Mesendoderm (in vitro differentiated cells): ENCODE measurements around the gene SNAP25.

Source experiments
- DNase-seq: peaks from one replicate; pipeline ENCODE4 v3.0.0; 2013
- H2AK5ac ChIP-seq: 2 replicates; pipeline ENCODE4 v1.6.1; 2013; ENCODE audit warnings: low read length, inconsistent platforms
- H2BK120ac ChIP-seq: 2 replicates; pipeline ENCODE4 v1.6.1; 2013; ENCODE audit warnings: low read depth, mild to moderate bottlenecking, low read length, moderate library complexity, mixed read lengths
- H2BK15ac ChIP-seq: replicated peaks from 2 replicates; pipeline ENCODE4 v1.6.1; 2013; ENCODE audit warnings: low read depth, mild to moderate bottlenecking, moderate library complexity
- H2BK5ac ChIP-seq: 2 replicates; pipeline ENCODE4 v1.6.1; 2013; ENCODE audit warnings: low read length, inconsistent platforms
- H3K18ac ChIP-seq: 2 replicates; pipeline ENCODE4 v1.6.1; 2013; ENCODE audit warnings: mild to moderate bottlenecking, low read length, mixed read lengths
- H3K23ac ChIP-seq: one replicate; pipeline ENCODE4 v1.6.1; 2013; ENCODE audit warnings: low read length
- H3K27ac ChIP-seq: 2 replicates; pipeline ENCODE4 v1.5.1; 2013; ENCODE audit warnings: low read depth, mild to moderate bottlenecking, inconsistent platforms, low read length, moderate library complexity
- H3K27me3 ChIP-seq: 2 replicates; pipeline ENCODE4 v1.6.1; 2013; ENCODE audit warnings: low read length, control low read depth, mild to moderate bottlenecking, inconsistent platforms; ENCODE audit not compliant: insufficient read depth, poor library complexity
- H3K36me3 ChIP-seq: 2 replicates; pipeline ENCODE4 v1.6.1; 2013; ENCODE audit warnings: low read length, inconsistent platforms; ENCODE audit not compliant: control insufficient read depth, insufficient read depth
- H3K4ac ChIP-seq: one replicate; pipeline ENCODE4 v1.6.1; 2013; ENCODE audit warnings: low read depth, mild to moderate bottlenecking, low read length, moderate library complexity
- H3K4me1 ChIP-seq: 2 replicates; pipeline ENCODE4 v1.6.1; 2013; ENCODE audit warnings: low read depth, low read length, inconsistent platforms; ENCODE audit not compliant: control insufficient read depth
- H3K4me2 ChIP-seq: 2 replicates; pipeline ENCODE4 v1.6.1; 2013; ENCODE audit warnings: low read length
- H3K4me3 ChIP-seq: 2 replicates; pipeline ENCODE4 v1.5.1; 2013; ENCODE audit warnings: mild to moderate bottlenecking, low read length
- H3K56ac ChIP-seq: one replicate; pipeline ENCODE4 v1.6.1; 2013; ENCODE audit warnings: low read length
- H3K79me1 ChIP-seq: 2 replicates; pipeline ENCODE4 v1.6.1; 2013; ENCODE audit warnings: low read length, inconsistent platforms
- H3K79me2 ChIP-seq: 2 replicates; pipeline ENCODE4 v1.6.1; 2013; ENCODE audit warnings: mild to moderate bottlenecking, low read length; ENCODE audit not compliant: control insufficient read depth, insufficient read depth
- H3K9ac ChIP-seq: 2 replicates; pipeline ENCODE4 v1.6.1; 2013; ENCODE audit warnings: low read length, inconsistent platforms
- H4K5ac ChIP-seq: one replicate; pipeline ENCODE4 v1.6.1; 2013; ENCODE audit warnings: low read length
- H4K8ac ChIP-seq: one replicate; pipeline ENCODE4 v1.6.1; 2013; ENCODE audit warnings: low read depth, mild to moderate bottlenecking, control low read depth, low read length, moderate library complexity
- WGBS: extraction: QIAGEN DNeasy Blood & Tissue Kit; methylation state at CpG from one replicate; pipeline ENCODE4 v1.1.7; 2013; ENCODE audit warnings: low lambda C conversion rate, missing lambda C conversion rate; ENCODE audit not compliant: insufficient coverage; ENCODE audit errors: extremely low coverage; 5-methylcytosine and 5-hydroxymethylcytosine counted together

Gene SNAP25

DNA sequence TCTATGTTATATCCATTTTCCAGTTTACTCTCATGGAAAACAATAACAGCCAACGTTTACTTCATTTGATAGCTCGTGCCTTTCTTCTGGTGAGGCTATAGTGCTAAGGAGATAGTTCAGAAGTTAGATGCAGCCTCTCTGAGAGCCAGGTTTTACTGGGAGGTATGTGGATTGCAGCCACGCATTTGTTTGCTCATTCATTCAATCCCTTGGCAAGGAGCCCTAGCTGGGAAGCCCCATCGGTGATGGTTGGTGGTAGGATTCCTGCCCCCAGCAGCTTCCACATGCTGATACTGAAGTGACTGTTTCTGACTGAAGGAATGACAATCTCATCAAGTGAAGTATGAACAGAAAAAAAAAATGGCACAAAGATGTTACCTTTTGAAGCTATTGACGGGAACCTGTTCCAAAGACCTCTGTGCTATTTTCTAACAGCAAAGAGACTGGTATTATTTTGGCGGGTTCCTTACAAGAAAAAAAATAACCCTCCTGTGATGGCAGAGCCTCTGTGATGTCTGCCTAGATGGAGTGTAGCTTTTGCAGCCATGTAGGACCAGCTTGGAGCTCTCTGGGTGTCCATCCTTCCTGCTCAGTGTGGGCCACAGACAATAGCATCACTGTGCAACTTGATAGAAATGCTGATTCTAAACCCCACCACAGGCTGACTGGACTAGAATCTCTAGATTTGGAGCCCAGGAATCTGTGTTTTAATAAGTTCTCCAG lies 30.6 kb downstream of the SNAP25 start:
- H3K56ac ChIP-seq = no peak overlapping the region
- DNase-seq = peak; percentile 37

GRCh38 chr20:10249822-10250221 lies 31.2 kb downstream of the SNAP25 start:
- Histone ChIP-seq H3K4me2 (no peak overlapping the region), H3K27ac (no peak overlapping the region), H3K4me1 (no peaks in the 10 kb centered on the region), H3K79me2 (no peaks in the 10 kb centered on the region), H2BK120ac (no peak overlapping the region), H3K4ac (no peak overlapping the region), H2BK5ac (no peak overlapping the region), H3K9ac (no peak overlapping the region), H3K18ac (no peak overlapping the region), H3K79me1 (no peaks in the 10 kb centered on the region), H3K4me3 (no peak overlapping the region), H2BK15ac (no peak overlapping the region), H3K23ac (no peak overlapping the region), H3K56ac (no peak overlapping the region), H3K36me3 (no peaks in the 10 kb centered on the region), H4K8ac (no peak overlapping the region), H4K5ac (no peak overlapping the region), H2AK5ac (no peak overlapping the region), H3K27me3 (no peaks in the 10 kb centered on the region)
- peak; percentile 65 for DNase-seq
- no CpG with 5 or more reads among the region's 2 CpGs for WGBS

More for the DNA sequence above, 30.6 kb downstream of the SNAP25 start:
- no peak overlapping the region for H3K23ac ChIP-seq
- no peak overlapping the region for H3K9ac ChIP-seq
- H3K4me1 ChIP-seq = no peaks in the 10 kb centered on the region
- H3K4ac ChIP-seq = no peak overlapping the region
- no peak overlapping the region for H4K5ac ChIP-seq
- H4K8ac ChIP-seq = no peak overlapping the region
- H3K4me3 ChIP-seq = no peak overlapping the region
- no peaks in the 10 kb centered on the region for H3K79me1 ChIP-seq
- no peak overlapping the region for H2AK5ac ChIP-seq
- H2BK15ac ChIP-seq = no peak overlapping the region
- no CpG with 5 or more reads among the region's 6 CpGs for WGBS
- H3K27ac ChIP-seq = no peak overlapping the region
- no peaks in the 10 kb centered on the region for H3K36me3 ChIP-seq
- H2BK5ac ChIP-seq = no peak overlapping the region
- no peaks in the 10 kb centered on the region for H3K79me2 ChIP-seq
- H3K27me3 ChIP-seq = no peaks in the 10 kb centered on the region
- H2BK120ac ChIP-seq = no peak overlapping the region
- no peak overlapping the region for H3K4me2 ChIP-seq
- H3K18ac ChIP-seq = no peak overlapping the region

DNA sequence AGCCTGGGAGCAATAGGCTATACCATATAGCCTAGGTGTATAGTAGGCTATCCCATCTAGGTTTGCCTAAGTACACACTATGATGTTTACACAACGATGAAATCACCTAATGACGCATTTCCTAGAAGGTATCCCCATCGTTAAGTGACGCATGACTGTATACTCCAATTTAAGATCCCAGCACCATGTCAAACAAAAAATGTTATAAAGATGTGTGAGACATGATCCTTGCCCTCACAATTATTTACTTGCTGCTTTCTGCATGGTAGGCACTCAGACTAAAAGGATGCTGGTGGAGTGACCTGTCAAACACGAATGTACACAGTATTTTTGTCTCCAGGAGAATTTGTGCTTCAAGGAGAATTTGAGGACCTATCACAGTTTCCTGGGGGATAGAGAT lies 32.3 kb downstream of the SNAP25 start:
- Histone ChIP-seq H3K4me3 (no peak overlapping the region), H3K27me3 (no peaks in the 10 kb centered on the region), H3K4me1 (no peaks in the 10 kb centered on the region), H2BK5ac (no peak overlapping the region), H3K36me3 (no peaks in the 10 kb centered on the region), H3K4me2 (no peak overlapping the region), H2BK120ac (no peak overlapping the region), H3K4ac (no peak overlapping the region), H4K5ac (no peak overlapping the region), H2AK5ac (no peak overlapping the region), H3K56ac (no peak overlapping the region), H4K8ac (no peak overlapping the region), H3K9ac (no peak overlapping the region), H3K79me1 (no peaks in the 10 kb centered on the region), H3K27ac (no peak overlapping the region), H3K79me2 (no peaks in the 10 kb centered on the region), H3K18ac (no peak overlapping the region), H2BK15ac (no peak overlapping the region), H3K23ac (no peak overlapping the region)
- WGBS = no CpG with 5 or more reads among the region's 5 CpGs
- no peak for DNase-seq

GRCh38 chr20:10253780-10254179 lies 35.1 kb downstream of the SNAP25 start:
- Histone ChIP-seq H3K4me2 (no peak overlapping the region), H3K79me2 (no peaks in the 10 kb centered on the region), H3K9ac (no peak overlapping the region), H3K18ac (no peak overlapping the region), H3K27me3 (no peaks in the 10 kb centered on the region), H3K79me1 (no peaks in the 10 kb centered on the region), H2BK15ac (no peak overlapping the region), H2BK5ac (no peak overlapping the region), H3K4ac (no peak overlapping the region), H4K5ac (no peak overlapping the region), H2BK120ac (no peak overlapping the region), H3K36me3 (no peaks in the 10 kb centered on the region), H3K4me1 (no peaks in the 10 kb centered on the region), H2AK5ac (no peak overlapping the region), H3K4me3 (no peak overlapping the region), H3K27ac (no peak overlapping the region), H3K56ac (no peak overlapping the region), H4K8ac (no peak overlapping the region), H3K23ac (no peak overlapping the region)
- DNase-seq = no peak
- no CpG with 5 or more reads among the region's 3 CpGs for WGBS

- no peak overlapping the region for H4K8ac ChIP-seq
- H2BK120ac ChIP-seq = no peak overlapping the region
- no peaks in the 10 kb centered on the region for H3K36me3 ChIP-seq
- no peak for DNase-seq
- no peak overlapping the region for H3K4me2 ChIP-seq
- H3K9ac ChIP-seq = no peak overlapping the region
- H3K56ac ChIP-seq = no peak overlapping the region
- H2AK5ac ChIP-seq = no peak overlapping the region
- H3K79me1 ChIP-seq = no peaks in the 10 kb centered on the region
- WGBS = no CpG with 5 or more reads among the region's 1 CpG
- no peak overlapping the region for H3K4me3 ChIP-seq
- no peaks in the 10 kb centered on the region for H3K27me3 ChIP-seq
- no peak overlapping the region for H2BK15ac ChIP-seq
- H3K4ac ChIP-seq = no peak overlapping the region
- H3K27ac ChIP-seq = no peak overlapping the region
- H2BK5ac ChIP-seq = no peak overlapping the region
- no peak overlapping the region for H4K5ac ChIP-seq
- H3K23ac ChIP-seq = no peak overlapping the region
- H3K18ac ChIP-seq = no peak overlapping the region
- no peaks in the 10 kb centered on the region for H3K4me1 ChIP-seq
- no peaks in the 10 kb centered on the region for H3K79me2 ChIP-seq
Observed at GRCh38 chr20:10255846-10256245, 37.2 kb downstream of the SNAP25 start.

GRCh38 chr20:10259166-10259565 lies 40.5 kb downstream of the SNAP25 start:
- H3K79me2 ChIP-seq = no peaks in the 10 kb centered on the region
- H3K56ac ChIP-seq = no peak overlapping the region
- no peaks in the 10 kb centered on the region for H3K79me1 ChIP-seq
- DNase-seq = no peak
- H2BK120ac ChIP-seq = no peak overlapping the region
- no peak overlapping the region for H3K4me2 ChIP-seq
- H2BK15ac ChIP-seq = no peak overlapping the region
- H3K4me3 ChIP-seq = no peak overlapping the region
- H3K27ac ChIP-seq = no peak overlapping the region
- H2BK5ac ChIP-seq = no peak overlapping the region
- no peak overlapping the region for H3K4ac ChIP-seq
- no peak overlapping the region for H2AK5ac ChIP-seq
- no peak overlapping the region for H4K5ac ChIP-seq
- H3K23ac ChIP-seq = no peak overlapping the region
- H3K9ac ChIP-seq = no peak overlapping the region
- H3K4me1 ChIP-seq = no peaks in the 10 kb centered on the region
- H4K8ac ChIP-seq = no peak overlapping the region
- H3K27me3 ChIP-seq = no peaks in the 10 kb centered on the region
- no peaks in the 10 kb centered on the region for H3K36me3 ChIP-seq
- no peak overlapping the region for H3K18ac ChIP-seq
